DND-41 (cell line): ENCODE measurements around the gene CLDN20.

Source experiments
- ATAC-seq: fragments of 200-7000 bp; cut with Tn5 transposase; 3 replicates; pipeline ENCODE4 v1.9.1; 2021; ENCODE audit warnings: low read depth; ENCODE audit not compliant: insufficient read depth
- DNase-seq: peaks from one replicate; pipeline ENCODE4 v3.0.0-alpha.2; 2020
- H2AFZ ChIP-seq: 2 replicates; pipeline ENCODE4 v1.6.0; 2012; ENCODE audit warnings: low read depth, low read length
- H3K27ac ChIP-seq: 2 replicates; pipeline ENCODE4 v1.5.1; 2012; ENCODE audit warnings: low read length, inconsistent platforms
- H3K27me3 ChIP-seq: fragments of 200-600 bp; sonication (generic); 2 replicates; pipeline ENCODE4 v1.6.0; 2012; ENCODE audit warnings: low read length, mild to moderate bottlenecking, inconsistent platforms; ENCODE audit not compliant: insufficient read depth, poor library complexity
- H3K36me3 ChIP-seq: 2 replicates; pipeline ENCODE4 v1.5.1; 2012; ENCODE audit warnings: low read length, inconsistent platforms; ENCODE audit not compliant: insufficient read depth
- H3K4me1 ChIP-seq: 2 replicates; pipeline ENCODE4 v1.5.1; 2012; ENCODE audit warnings: mild to moderate bottlenecking, low read length; ENCODE audit not compliant: insufficient read depth
- H3K4me2 ChIP-seq: 2 replicates; pipeline ENCODE4 v1.6.0; 2012; ENCODE audit warnings: mild to moderate bottlenecking, moderate library complexity, low read length, inconsistent platforms; ENCODE audit not compliant: insufficient read depth
- H3K4me3 ChIP-seq, 2 experiments: fragments of 200-600 bp in 1 of 2; shearing (Covaris generic) in 1 of 2; 2 replicates each; pipeline ENCODE4 v1.5.1; 2012 to 2016; ENCODE audit warnings: inconsistent platforms in 2 of 2, low read length in 2 of 2, mild to moderate bottlenecking in 2 of 2, low read depth in 1 of 2, moderate library complexity in 1 of 2
- H3K79me2 ChIP-seq: 2 replicates; pipeline ENCODE4 v1.6.0; 2012; ENCODE audit warnings: low read length, inconsistent platforms; ENCODE audit not compliant: insufficient read depth
- H3K9ac ChIP-seq: 2 replicates; pipeline ENCODE4 v1.6.0; 2012; ENCODE audit warnings: low read depth, mild to moderate bottlenecking, inconsistent platforms, low read length, moderate library complexity
- H3K9me3 ChIP-seq: 2 replicates; pipeline ENCODE4 v1.5.1; 2012; ENCODE audit warnings: low read length, moderate library complexity, mild to moderate bottlenecking, inconsistent platforms; ENCODE audit not compliant: insufficient read depth, severe bottlenecking
- H4K20me1 ChIP-seq: 2 replicates; pipeline ENCODE4 v1.6.0; 2012; ENCODE audit warnings: low read length; ENCODE audit not compliant: insufficient read depth
- CTCF ChIP-seq: IDR thresholded peaks from 2 replicates; pipeline ENCODE4 v1.5.1; 2012; ENCODE audit warnings: borderline replicate concordance, low read length, moderate library complexity, mild to moderate bottlenecking; ENCODE audit not compliant: poor library complexity, severe bottlenecking; ENCODE audit errors: extremely low read depth
- EZH2 ChIP-seq: IDR thresholded peaks from 3 replicates; pipeline ENCODE4 v1.6.1; 2012; ENCODE audit warnings: borderline replicate concordance, low read depth, mild to moderate bottlenecking, moderate library complexity, low read length, inconsistent platforms; ENCODE audit not compliant: severe bottlenecking

CLDN20 gene

GRCh38 chr6:155250701-155251381 is 13.0 kb upstream of the CLDN20 start:
- Histone ChIP-seq H3K79me2 (no peaks in the 10 kb centered on the region), H3K9ac (no peak overlapping the region), H3K4me3 (no peak overlapping the region), H2AFZ (no peak overlapping the region), H3K27me3 (no peaks in the 10 kb centered on the region), H3K9me3 (no peaks in the 10 kb centered on the region), H3K27ac (no peak overlapping the region), H3K4me2 (no peak overlapping the region), H3K36me3 (peaks cover 49% of the 10 kb centered on the region), H4K20me1 (no peaks in the 10 kb centered on the region), H3K4me1 (no peaks in the 10 kb centered on the region)
- no peak for TF ChIP-seq CTCF
- no peak for TF ChIP-seq EZH2
- ATAC-seq = no peak
- DNase-seq = no peak

- Histone ChIP-seq H4K20me1 (no peaks in the 10 kb centered on the region), H3K4me3 (no peak overlapping the region), H3K9ac (no peak overlapping the region), H3K27ac (no peak overlapping the region), H2AFZ (no peak overlapping the region), H3K79me2 (no peaks in the 10 kb centered on the region), H3K4me1 (no peaks in the 10 kb centered on the region), H3K4me2 (no peak overlapping the region), H3K27me3 (no peaks in the 10 kb centered on the region), H3K9me3 (no peaks in the 10 kb centered on the region), H3K36me3 (peaks cover 62% of the 10 kb centered on the region)
- TF ChIP-seq EZH2 = no peak
- no peak for TF ChIP-seq CTCF
- DNase-seq (no peak), ATAC-seq (no peak)
These were observed 11.2 kb upstream of the CLDN20 start for GRCh38 chr6:155252581-155252980.

- H4K20me1 ChIP-seq = no peaks in the 10 kb centered on the region
- TF ChIP-seq CTCF (no peak), EZH2 (no peak)
- no peak overlapping the region for H3K4me2 ChIP-seq
- no peak for ATAC-seq
- H3K79me2 ChIP-seq = no peaks in the 10 kb centered on the region
- no peak overlapping the region for H3K27ac ChIP-seq
- H3K4me3 ChIP-seq = no peak overlapping the region
- H3K36me3 ChIP-seq = peaks cover 65% of the 10 kb centered on the region
- H3K4me1 ChIP-seq = no peaks in the 10 kb centered on the region
- no peaks in the 10 kb centered on the region for H3K9me3 ChIP-seq
- no peak overlapping the region for H2AFZ ChIP-seq
- H3K27me3 ChIP-seq = no peaks in the 10 kb centered on the region
- no peak for DNase-seq
- no peak overlapping the region for H3K9ac ChIP-seq
These were observed 10.5 kb upstream of the CLDN20 start for GRCh38 chr6:155253337-155253736.

GRCh38 chr6:155254139-155254538 is 9.7 kb upstream of the CLDN20 start:
- TF ChIP-seq CTCF (no peak), EZH2 (no peak)
- H3K79me2 ChIP-seq = no peaks in the 10 kb centered on the region
- H3K9me3 ChIP-seq = no peaks in the 10 kb centered on the region
- H3K27ac ChIP-seq = no peak overlapping the region
- H3K27me3 ChIP-seq = no peaks in the 10 kb centered on the region
- DNase-seq = no peak
- no peak overlapping the region for H3K9ac ChIP-seq
- H2AFZ ChIP-seq = no peak overlapping the region
- H3K36me3 ChIP-seq = peaks cover 70% of the 10 kb centered on the region
- H3K4me2 ChIP-seq = no peak overlapping the region
- no peak for ATAC-seq
- 0 out of 2 replicates have a peak, but pooled peaks cover 2% of the 10 kb centered on the region for H4K20me1 ChIP-seq
- no peaks in the 10 kb centered on the region for H3K4me1 ChIP-seq
- H3K4me3 ChIP-seq = no peak overlapping the region
